Astrocyte of the cerebellum (primary cell): Measurements from ENCODE around the gene DMKN.
A peak's percentile ranks its signal among the peaks of the same experiment; 100 is the strongest.

Experiments used
- DNase-seq: peaks from one replicate; pipeline ENCODE4 v3.0.0-alpha.2; 2011; ENCODE audit warnings: low read depth
- H3K4me3 ChIP-seq: 2 replicates; pipeline ENCODE4 v1.5.1; 2011; ENCODE audit warnings: mild to moderate bottlenecking, low read depth, low read length, moderate library complexity
- in situ Hi-C: cut with HindIII; loops from 2 replicates; pipeline ENCODE4 v1.10.0; 2017; ENCODE audit warnings: low sequenced_read_pairs
- TF ChIP-seq, protein P1 (sequence below): IDR thresholded peaks from 2 replicates; pipeline ENCODE4 v1.5.1; 2012; ENCODE audit warnings: low read length, low read depth, moderate library complexity, mild to moderate bottlenecking; ENCODE audit errors: missing control alignments

DMKN gene

DNA sequence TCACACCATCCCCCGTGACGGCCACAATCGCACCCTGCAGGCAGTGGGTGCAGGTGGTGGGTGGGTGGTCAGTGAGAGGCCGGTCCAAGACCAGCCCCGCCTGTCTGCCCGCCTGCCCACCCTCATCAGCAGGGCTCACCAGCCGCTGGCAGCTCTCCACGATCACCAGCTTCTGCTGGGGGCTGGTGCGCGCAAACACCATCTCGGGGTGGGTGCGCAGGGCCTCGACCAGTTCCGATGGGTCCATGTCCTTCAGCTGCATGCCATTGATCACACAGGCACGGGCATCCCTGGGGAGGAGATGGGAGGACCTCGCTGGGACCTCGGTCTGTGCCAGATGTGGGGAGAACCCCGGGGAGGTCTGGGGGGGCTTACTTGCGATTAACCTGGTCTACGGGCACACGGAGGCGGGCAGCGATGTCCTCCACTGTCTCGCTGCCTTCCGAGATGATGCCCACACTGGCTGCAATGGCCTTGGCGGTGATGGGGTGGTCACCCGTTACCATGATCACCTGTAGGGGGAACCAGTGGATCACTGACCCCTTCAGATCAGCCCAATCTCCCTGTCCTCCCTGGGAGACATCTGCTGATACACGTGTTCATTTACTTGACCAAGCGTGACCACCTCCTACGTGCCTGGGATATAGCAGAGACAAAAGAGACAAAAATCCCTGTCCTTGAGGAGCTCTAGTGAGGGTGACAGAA, 42.0 kb upstream of the DMKN start:
- in situ Hi-C loops, result no loop called here
- no peak overlapping the region for H3K4me3 ChIP-seq
- TF ChIP-seq, protein P1, sequence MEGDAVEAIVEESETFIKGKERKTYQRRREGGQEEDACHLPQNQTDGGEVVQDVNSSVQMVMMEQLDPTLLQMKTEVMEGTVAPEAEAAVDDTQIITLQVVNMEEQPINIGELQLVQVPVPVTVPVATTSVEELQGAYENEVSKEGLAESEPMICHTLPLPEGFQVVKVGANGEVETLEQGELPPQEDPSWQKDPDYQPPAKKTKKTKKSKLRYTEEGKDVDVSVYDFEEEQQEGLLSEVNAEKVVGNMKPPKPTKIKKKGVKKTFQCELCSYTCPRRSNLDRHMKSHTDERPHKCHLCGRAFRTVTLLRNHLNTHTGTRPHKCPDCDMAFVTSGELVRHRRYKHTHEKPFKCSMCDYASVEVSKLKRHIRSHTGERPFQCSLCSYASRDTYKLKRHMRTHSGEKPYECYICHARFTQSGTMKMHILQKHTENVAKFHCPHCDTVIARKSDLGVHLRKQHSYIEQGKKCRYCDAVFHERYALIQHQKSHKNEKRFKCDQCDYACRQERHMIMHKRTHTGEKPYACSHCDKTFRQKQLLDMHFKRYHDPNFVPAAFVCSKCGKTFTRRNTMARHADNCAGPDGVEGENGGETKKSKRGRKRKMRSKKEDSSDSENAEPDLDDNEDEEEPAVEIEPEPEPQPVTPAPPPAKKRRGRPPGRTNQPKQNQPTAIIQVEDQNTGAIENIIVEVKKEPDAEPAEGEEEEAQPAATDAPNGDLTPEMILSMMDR, result peak; percentile 19
- DNase-seq, result no peak

DNA sequence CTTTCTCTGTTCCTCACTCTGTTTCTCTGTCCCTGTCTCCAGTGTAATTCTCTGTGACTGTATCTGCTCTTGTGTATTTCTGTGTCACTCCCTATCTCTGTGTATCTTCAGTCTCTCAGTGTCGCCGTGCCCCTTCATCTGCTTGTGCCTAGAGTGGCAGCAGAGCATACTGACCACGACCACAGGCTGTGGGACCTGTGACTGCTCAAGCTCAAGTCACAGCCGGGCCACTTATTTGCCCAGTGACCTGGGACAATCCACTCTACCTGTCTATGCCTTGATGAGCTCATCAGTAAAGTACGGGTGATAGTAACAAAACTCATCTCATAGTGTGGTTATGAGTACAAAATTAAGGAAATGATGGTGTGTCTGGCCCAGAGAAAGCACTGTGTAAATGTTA, 40.6 kb upstream of the DMKN start:
- DNase-seq, result no peak
- TF ChIP-seq, protein P1, result no peak
- H3K4me3 ChIP-seq, result no peak overlapping the region
- in situ Hi-C loops, result no loop called here

DNA sequence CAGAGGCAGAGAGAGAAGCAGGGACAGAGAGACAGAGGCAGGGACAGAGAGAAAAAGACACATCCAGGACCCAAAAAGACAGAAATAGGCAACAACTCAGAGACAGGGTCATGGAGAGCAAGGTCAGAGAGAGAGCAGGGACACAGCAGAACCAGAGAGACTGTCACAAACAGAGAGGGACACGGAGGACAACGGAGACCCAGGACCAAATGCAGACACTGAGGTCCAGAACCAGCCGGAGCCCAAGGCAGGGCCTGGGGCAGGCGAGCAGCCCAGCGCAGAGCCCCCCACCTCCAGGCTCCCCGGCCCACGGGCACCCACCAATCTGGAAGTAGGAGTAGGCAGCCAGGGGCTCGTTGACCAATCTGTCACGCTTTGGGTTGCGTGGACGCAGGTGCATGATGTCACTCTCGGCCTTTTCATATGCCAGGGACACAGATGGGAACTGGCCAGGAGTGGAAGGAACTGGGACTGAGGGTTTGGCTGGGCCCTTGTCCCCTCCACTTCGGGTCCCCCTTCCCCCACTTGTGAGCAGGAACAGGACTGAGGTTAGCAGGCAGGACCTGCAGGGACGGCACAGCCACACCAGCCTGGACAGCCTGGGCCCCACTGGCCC, 40.0 kb upstream of the DMKN start:
- no peak for DNase-seq
- in situ Hi-C loops, result no loop called here
- TF ChIP-seq, protein P1, result no peak
- H3K4me3 ChIP-seq, result no peak overlapping the region

DNA sequence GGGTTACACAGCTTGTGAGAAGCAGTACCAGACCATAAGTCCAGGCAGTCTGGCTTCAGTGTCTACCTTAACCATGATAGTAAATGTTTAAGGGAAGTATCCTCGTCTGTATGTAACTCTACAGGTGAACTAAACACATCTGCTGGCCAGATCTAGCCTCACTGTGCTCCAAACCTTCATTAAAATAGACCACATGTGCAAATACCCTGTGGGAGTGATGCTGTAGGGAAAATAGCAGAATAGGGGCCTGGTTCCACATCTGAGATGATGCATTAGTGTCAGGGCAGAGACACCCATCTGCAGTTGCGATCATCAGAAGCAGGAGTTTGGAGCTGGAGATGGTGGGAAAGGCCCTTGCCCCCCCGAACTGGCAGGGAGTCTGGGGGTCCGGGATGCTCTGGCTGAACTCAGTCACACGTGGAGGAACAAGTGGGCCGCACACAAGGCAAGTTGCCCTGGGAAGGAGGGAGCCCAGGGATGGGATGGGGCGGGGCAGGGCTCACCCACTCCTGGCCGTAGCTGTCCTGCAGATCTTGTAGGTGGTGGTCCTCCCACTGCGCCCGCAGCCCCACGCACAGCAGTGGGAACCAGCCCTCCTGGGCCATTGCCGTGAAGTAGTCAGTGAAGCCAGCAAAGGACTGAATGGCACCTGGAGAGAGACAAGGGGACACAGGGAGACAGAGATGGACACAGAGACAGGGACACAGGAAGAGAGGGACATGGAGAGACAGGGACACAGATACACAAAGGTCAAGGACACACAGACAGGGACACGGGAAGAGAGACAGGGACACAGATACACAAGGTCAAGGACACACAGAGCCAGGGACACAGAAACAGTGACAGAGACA, 39.3 kb upstream of the DMKN start:
- no peak overlapping the region for H3K4me3 ChIP-seq
- no peak for DNase-seq
- TF ChIP-seq, protein P1, result no peak
- in situ Hi-C loops, result no loop called here

DNA sequence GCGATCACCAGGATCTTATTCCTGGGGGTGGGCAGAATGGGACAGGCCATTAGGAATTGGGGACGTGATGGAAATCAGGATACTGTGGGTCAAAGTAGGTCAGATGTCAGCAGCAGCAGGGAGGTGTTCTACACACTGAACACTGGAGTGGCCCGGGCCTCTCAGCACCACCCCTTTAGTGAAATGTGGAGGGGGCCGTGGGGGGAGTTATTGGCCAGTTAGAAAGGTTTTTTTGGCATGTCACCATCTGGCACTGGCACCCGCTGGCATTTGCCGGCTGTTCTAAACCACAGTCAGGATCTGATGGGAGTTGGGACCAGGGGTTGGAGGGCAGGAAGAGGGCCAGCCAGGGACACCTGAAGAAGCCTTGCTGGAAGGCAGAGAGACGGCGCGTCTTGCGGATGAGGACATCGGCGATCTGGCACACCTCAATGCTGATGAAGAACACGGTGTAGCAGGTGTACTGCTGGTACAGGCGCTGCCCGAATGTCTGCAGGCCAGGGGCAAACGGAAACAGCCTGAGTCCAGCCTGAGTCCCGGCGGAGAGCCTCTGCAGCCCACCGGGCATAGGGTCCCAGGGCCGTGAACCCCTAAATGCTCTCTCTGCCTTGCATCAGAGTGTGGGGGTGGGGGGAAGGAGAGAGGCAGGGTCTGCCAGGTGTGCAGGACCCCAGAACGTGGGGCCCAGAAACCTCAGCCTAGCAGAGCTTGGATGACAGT, 37.8 kb upstream of the DMKN start:
- no peak overlapping the region for H3K4me3 ChIP-seq
- TF ChIP-seq, protein P1, result no peak
- in situ Hi-C loops, result no loop called here
- no peak for DNase-seq
